Mesenchymal stem cell (in vitro differentiated cells and primary cell): ENCODE data around the gene ANO6.

ENCODE experiments used
- DNase-seq: peaks from one replicate; pipeline ENCODE4 v3.0.0-alpha.2; 2013
- H2AFZ ChIP-seq: one replicate; pipeline ENCODE4 v1.6.1; 2013; ENCODE audit warnings: low read depth, mild to moderate bottlenecking, control low read depth, inconsistent platforms, low read length, moderate library complexity
- H2AK5ac ChIP-seq: 2 replicates; pipeline ENCODE4 v1.6.1; 2013; ENCODE audit warnings: low read length, moderate library complexity, mild to moderate bottlenecking, inconsistent platforms; ENCODE audit not compliant: severe bottlenecking
- H2BK120ac ChIP-seq: one replicate; pipeline ENCODE4 v1.6.1; 2013; ENCODE audit warnings: low read depth, mild to moderate bottlenecking, inconsistent platforms, low read length, moderate library complexity
- H2BK12ac ChIP-seq, 2 experiments: one replicate each; pipeline ENCODE4 v1.6.1; 2013; ENCODE audit warnings: inconsistent platforms in 2 of 2, low read length in 2 of 2, mild to moderate bottlenecking in 2 of 2, moderate library complexity in 2 of 2, control low read depth in 1 of 2
- H2BK15ac ChIP-seq: one replicate; pipeline ENCODE4 v1.6.1; 2013; ENCODE audit warnings: mild to moderate bottlenecking, low read depth, inconsistent platforms; ENCODE audit not compliant: poor library complexity, severe bottlenecking
- H2BK5ac ChIP-seq: 2 replicates; pipeline ENCODE4 v1.6.1; 2013; ENCODE audit warnings: low read depth, mild to moderate bottlenecking, low read length, control low read depth, inconsistent platforms; ENCODE audit not compliant: poor library complexity, severe bottlenecking
- H3K14ac ChIP-seq, 2 experiments: one replicate each; pipeline ENCODE4 v1.6.1; 2013; ENCODE audit warnings: inconsistent platforms in 2 of 2, low read length in 2 of 2, control low read depth in 1 of 2, mild to moderate bottlenecking in 1 of 2, moderate library complexity in 1 of 2
- H3K18ac ChIP-seq, 2 experiments: one replicate each; pipeline ENCODE4 v1.6.1; 2013; ENCODE audit warnings: inconsistent platforms in 2 of 2, low read length in 2 of 2, control low read depth in 1 of 2, low read depth in 1 of 2, mild to moderate bottlenecking in 1 of 2
- H3K23ac ChIP-seq, 2 experiments: one replicate each; pipeline ENCODE4 v1.6.1; 2013; ENCODE audit warnings: inconsistent platforms in 2 of 2, low read length in 2 of 2, mild to moderate bottlenecking in 2 of 2, moderate library complexity in 2 of 2, control low read depth in 1 of 2
- H3K27ac ChIP-seq: 2 replicates; pipeline ENCODE4 v1.5.1; 2013; ENCODE audit warnings: mild to moderate bottlenecking, moderate library complexity, low read length, control low read depth, inconsistent platforms; ENCODE audit not compliant: poor library complexity, severe bottlenecking
- H3K27me3 ChIP-seq, 2 experiments: 2 replicates each; pipeline versions ENCODE4 v1.6.1 to v1.7.0; 2013; ENCODE audit warnings: low read length in 2 of 2, mild to moderate bottlenecking in 2 of 2, moderate library complexity in 2 of 2, control low read depth in 1 of 2, inconsistent platforms in 1 of 2; ENCODE audit not compliant: control insufficient read depth in 1 of 2, insufficient read depth in 1 of 2
- H3K36me3 ChIP-seq, 2 experiments: 2 replicates each; pipeline versions ENCODE4 v1.6.1 to v1.7.0; 2013; ENCODE audit warnings: low read length in 2 of 2, control low read depth in 1 of 2, inconsistent platforms in 1 of 2, low read depth in 1 of 2, mild to moderate bottlenecking in 1 of 2; ENCODE audit not compliant: insufficient read depth in 2 of 2, control insufficient read depth in 1 of 2
- H3K4ac ChIP-seq, 2 experiments: one replicate each; pipeline ENCODE4 v1.6.1; 2013; ENCODE audit warnings: inconsistent platforms in 2 of 2, low read length in 2 of 2, mild to moderate bottlenecking in 2 of 2, moderate library complexity in 2 of 2, control low read depth in 1 of 2, low read depth in 1 of 2
- H3K4me1 ChIP-seq: 2 replicates; pipeline ENCODE4 v1.6.1; 2013; ENCODE audit warnings: low read depth, low read length, control low read depth; ENCODE audit not compliant: control insufficient read depth, insufficient read depth
- H3K4me2 ChIP-seq: 2 replicates; pipeline ENCODE4 v1.6.1; 2013; ENCODE audit warnings: low read length, mild to moderate bottlenecking, inconsistent platforms; ENCODE audit not compliant: poor library complexity, severe bottlenecking
- H3K4me3 ChIP-seq, 2 experiments: 2 replicates each; pipeline versions ENCODE4 v1.5.1 to v1.7.0; 2013; ENCODE audit warnings: low read length in 2 of 2, mild to moderate bottlenecking in 2 of 2, control low read depth in 1 of 2, low read depth in 1 of 2; ENCODE audit not compliant: insufficient read depth in 1 of 2
- H3K79me1 ChIP-seq: replicated peaks from 2 replicates; pipeline ENCODE4 v1.6.1; 2013; ENCODE audit warnings: mild to moderate bottlenecking, control low read depth, low read length, inconsistent platforms; ENCODE audit not compliant: poor library complexity, severe bottlenecking
- H3K9ac ChIP-seq: 2 replicates; pipeline ENCODE4 v1.7.0; 2013; ENCODE audit warnings: mild to moderate bottlenecking, low read length, moderate library complexity
- H3K9me3 ChIP-seq: 2 replicates; pipeline ENCODE4 v1.7.0; 2013; ENCODE audit warnings: mild to moderate bottlenecking, low read length; ENCODE audit not compliant: control insufficient read depth
- H4K8ac ChIP-seq: one replicate; pipeline ENCODE4 v1.6.1; 2013; ENCODE audit warnings: inconsistent platforms, mild to moderate bottlenecking, low read length, moderate library complexity
- H4K91ac ChIP-seq: one replicate; pipeline ENCODE4 v1.6.1; 2013; ENCODE audit warnings: mild to moderate bottlenecking, low read length, inconsistent platforms
- WGBS: methylation state at CpG from one replicate; pipeline ENCODE4 v1.1.7; 2013; ENCODE audit warnings: mixed read lengths; 5-methylcytosine and 5-hydroxymethylcytosine counted together

ANO6 gene

GRCh38 chr12:45205165-45205825, 10.6 kb upstream of the ANO6 start:
- no peaks in the 10 kb centered on the region for H3K9me3 ChIP-seq
- H3K9ac ChIP-seq = no peak overlapping the region
- no peak overlapping the region for H2BK120ac ChIP-seq
- H4K8ac ChIP-seq = no peak overlapping the region
- H3K23ac ChIP-seq = no peak overlapping the region
- H3K36me3 ChIP-seq = no peaks in the 10 kb centered on the region
- H2AK5ac ChIP-seq = no peak overlapping the region
- no peak overlapping the region for H3K4ac ChIP-seq
- H2BK15ac ChIP-seq = no peak overlapping the region
- H3K4me1 ChIP-seq = peaks cover 2% of the 10 kb centered on the region
- peaks cover 10% of the 10 kb centered on the region for H3K79me1 ChIP-seq
- H3K18ac ChIP-seq = no peak overlapping the region
- H3K27me3 ChIP-seq = no peaks in the 10 kb centered on the region
- H2BK12ac ChIP-seq = no peak overlapping the region
- H2BK5ac ChIP-seq = no peak overlapping the region
- no peak overlapping the region for H3K27ac ChIP-seq
- H3K4me3 ChIP-seq = no peak overlapping the region
- no peak overlapping the region for H2AFZ ChIP-seq
- H3K4me2 ChIP-seq = no peak overlapping the region
- WGBS = 91% methylated on average over 4 of the region's 4 CpGs
- H3K14ac ChIP-seq = no peak overlapping the region
- no peak for DNase-seq
- no peak overlapping the region for H4K91ac ChIP-seq

GRCh38 chr12:45208604-45209487, 7.0 kb upstream of the ANO6 start:
- H3K14ac ChIP-seq = no peak overlapping the region
- no peak overlapping the region for H3K27ac ChIP-seq
- DNase-seq = peak; percentile 85
- H3K36me3 ChIP-seq = no peaks in the 10 kb centered on the region
- 66% methylated on average over 8 of the region's 9 CpGs for whole genome bisulfite sequencing
- H3K4me3 ChIP-seq = no peak overlapping the region
- no peak overlapping the region for H3K23ac ChIP-seq
- H3K4me1 ChIP-seq = no peaks in the 10 kb centered on the region
- no peak overlapping the region for H3K18ac ChIP-seq
- no peak overlapping the region for H4K8ac ChIP-seq
- no peak overlapping the region for H2BK12ac ChIP-seq
- H2AFZ ChIP-seq = no peak overlapping the region
- no peak overlapping the region for H3K4me2 ChIP-seq
- H3K79me1 ChIP-seq = peaks cover 6% of the 10 kb centered on the region
- no peak overlapping the region for H2BK15ac ChIP-seq
- no peak overlapping the region for H2AK5ac ChIP-seq
- H2BK120ac ChIP-seq = no peak overlapping the region
- H3K27me3 ChIP-seq = no peaks in the 10 kb centered on the region
- no peaks in the 10 kb centered on the region for H3K9me3 ChIP-seq
- H3K4ac ChIP-seq = no peak overlapping the region
- no peak overlapping the region for H4K91ac ChIP-seq
- no peak overlapping the region for H2BK5ac ChIP-seq
- no peak overlapping the region for H3K9ac ChIP-seq

GRCh38 chr12:45209784-45210183, 6.1 kb upstream of the ANO6 start:
- H3K27ac ChIP-seq = no peak overlapping the region
- no peak overlapping the region for H2AK5ac ChIP-seq
- 97% methylated on average over 2 of the region's 2 CpGs for WGBS
- no peak overlapping the region for H2BK15ac ChIP-seq
- no peak overlapping the region for H3K4me2 ChIP-seq
- no peaks in the 10 kb centered on the region for H3K9me3 ChIP-seq
- H4K8ac ChIP-seq = no peak overlapping the region
- H4K91ac ChIP-seq = no peak overlapping the region
- no peak overlapping the region for H2BK120ac ChIP-seq
- no peak overlapping the region for H3K18ac ChIP-seq
- H2BK5ac ChIP-seq = no peak overlapping the region
- no peak overlapping the region for H3K9ac ChIP-seq
- H3K36me3 ChIP-seq = no peaks in the 10 kb centered on the region
- no peak for DNase-seq
- no peak overlapping the region for H3K14ac ChIP-seq
- no peak overlapping the region for H3K4me3 ChIP-seq
- no peak overlapping the region for H3K4ac ChIP-seq
- H2AFZ ChIP-seq = no peak overlapping the region
- H3K79me1 ChIP-seq = peaks cover 5% of the 10 kb centered on the region
- no peaks in the 10 kb centered on the region for H3K27me3 ChIP-seq
- H2BK12ac ChIP-seq = no peak overlapping the region
- no peak overlapping the region for H3K23ac ChIP-seq
- no peaks in the 10 kb centered on the region for H3K4me1 ChIP-seq

- H3K18ac ChIP-seq = no peak overlapping the region
- H3K23ac ChIP-seq = no peak overlapping the region
- no peak overlapping the region for H3K4me2 ChIP-seq
- H3K4me3 ChIP-seq = no peak overlapping the region
- H3K27ac ChIP-seq = no peak overlapping the region
- H2AK5ac ChIP-seq = no peak overlapping the region
- H3K9me3 ChIP-seq = no peaks in the 10 kb centered on the region
- H3K4me1 ChIP-seq = no peaks in the 10 kb centered on the region
- H2AFZ ChIP-seq = no peak overlapping the region
- no peak overlapping the region for H3K9ac ChIP-seq
- no peak overlapping the region for H2BK120ac ChIP-seq
- no peak overlapping the region for H2BK12ac ChIP-seq
- peaks cover 5% of the 10 kb centered on the region for H3K79me1 ChIP-seq
- H3K4ac ChIP-seq = no peak overlapping the region
- H2BK5ac ChIP-seq = no peak overlapping the region
- no peak overlapping the region for H2BK15ac ChIP-seq
- H3K14ac ChIP-seq = no peak overlapping the region
- no peaks in the 10 kb centered on the region for H3K27me3 ChIP-seq
- WGBS = 100% methylated on average over 1 of the region's 1 CpG
- H4K91ac ChIP-seq = no peak overlapping the region
- no peak for DNase-seq
- no peak overlapping the region for H4K8ac ChIP-seq
- H3K36me3 ChIP-seq = no peaks in the 10 kb centered on the region
Measured at GRCh38 chr12:45212064-45212463, 3.8 kb upstream of the ANO6 start.
